Right lobe of liver (tissue), 6 donors: Measurements from ENCODE around the gene ZSWIM5. TPM values are rescaled to one million over a fixed set of nuclear protein-coding genes. Genes with fewer than 3 reads are reported as not detected.
"Not testable (repeated sequence)": the region's sequence is repeated elsewhere in the genome, so short reads cannot be mapped to it uniquely, and the experiment has no call there.

ENCODE experiments used
- ATAC-seq, 4 donors: fragments of 200-7000 bp; cut with Tn5 transposase; one replicate each; pipeline ENCODE4 v1.9.1; 2020; ENCODE audit warnings: mild to moderate bottlenecking in 4 of 4, moderate library complexity in 4 of 4
- DNase-seq, 3 donors: peaks; one replicate each; pipeline ENCODE4 v3.0.0-alpha.2; 2020
- H3K27ac ChIP-seq, 3 donors: fragments of 200-600 bp; one replicate each; pipeline ENCODE4 v1.8.0; 2022
- H3K27me3 ChIP-seq, 2 donors: fragments of 200-600 bp; one replicate each; pipeline ENCODE4 v1.8.0; 2022
- H3K36me3 ChIP-seq, 4 donors: fragments of 200-600 bp; sonication (generic) in 1 of 4; one replicate each; pipeline versions ENCODE4 v1.5.1 to v1.8.0; 2017 to 2022; ENCODE audit warnings: control low read depth in 1 of 4
- H3K4me1 ChIP-seq, 4 donors: fragments of 200-600 bp; sonication (generic) in 1 of 4; one replicate each; pipeline versions ENCODE4 v1.5.1 to v1.8.0; 2017 to 2022; ENCODE audit warnings: control low read depth in 1 of 4
- H3K4me3 ChIP-seq, 3 donors: fragments of 200-600 bp; one replicate each; pipeline ENCODE4 v1.8.0; 2022
- H3K9me3 ChIP-seq, 4 donors: fragments of 200-600 bp; sonication (generic) in 1 of 4; one replicate each; pipeline versions ENCODE4 v1.5.1 to v1.8.0; 2017 to 2022; ENCODE audit warnings: control low read depth in 1 of 4
- CTCF ChIP-seq, 4 donors: fragments of 200-600 bp in 3 of 4; fragments of 450-650 bp in 1 of 4; IDR thresholded peaks; one replicate each; pipeline versions ENCODE4 v1.5.1 to v1.8.0; 2016 to 2022; ENCODE audit warnings: antibody characterized with exemption in 4 of 4, mild to moderate bottlenecking in 2 of 4
- POLR2A ChIP-seq: fragments of 450-650 bp; IDR thresholded peaks from one replicate; pipeline ENCODE4 v1.6.1; 2017; ENCODE audit warnings: antibody characterized with exemption, mild to moderate bottlenecking
- WGBS: methylation state at CpG from one replicate; pipeline ENCODE4 v1.1.6; 2018; ENCODE audit warnings: low coverage, low lambda C conversion rate; ENCODE audit not compliant: insufficient coverage; ENCODE audit errors: missing lambda C conversion rate; 5-methylcytosine and 5-hydroxymethylcytosine counted together
- intact Hi-C, 2 donors: fragments of 100-400 bp; cut with DNase I; formaldehyde crosslinking; loops; one replicate each; pipeline versions ENCODE4 v1.11.2 to v1.14.1; 2022
- total RNA-seq, 6 experiments: library from RNA; depleted of rRNA in 2 of 6; stranded (reverse); fragments of >200 nt in 2 of 6; fragmentation: NEBNext Ultra II Directional in 3 of 6; extraction: Animal tissue kit (Norgen Biotek cat#: 25700) in 3 of 6; gene quantifications; one replicate each; pipeline versions ENCODE4 v1.1.0 to v1.2.4, GENCODE V29; 2016 to 2023
- donor health status: DM: no; HTN: yes; CAD: no.
- donor health status: DM: no; HTN: no; CAD: no.
- donor health status: DM: no; HTN: no; CAD: no.
- donor health status: DM: no; HTN: yes; CAD: no.
- donor health status: DM: no; HTN: yes; CAD: no.

The ZSWIM5 gene
- total RNA-seq, 6 experiments from 2014 or later = 0.18 to 0.46 (median 0.31) TPM

GRCh38 chr1:45162041-45163035 is 44.1 kb downstream of the ZSWIM5 start:
- H3K27ac ChIP-seq, ATAC-seq, DNase-seq, H3K4me1 ChIP-seq, intact Hi-C loops, H3K9me3 ChIP-seq, H3K4me3 ChIP-seq, H3K36me3 ChIP-seq, H3K27me3 ChIP-seq: not testable (repeated sequence)
- 90% methylated on average over 4 of the region's 14 CpGs for WGBS

GRCh38 chr1:45155957-45156356 is 50.4 kb downstream of the ZSWIM5 start:
- no peaks in the 10 kb centered on the region for H3K4me1 ChIP-seq
- DNase-seq = no peak
- TF ChIP-seq CTCF (IDR thresholded peaks at IDR 0.05) (no peak), POLR2A (no peak)
- no peak for ATAC-seq
- H3K4me3 ChIP-seq = no peak overlapping the region
- H3K9me3 ChIP-seq = no peaks in the 10 kb centered on the region
- intact Hi-C loops = no loop called here
- H3K27ac ChIP-seq = no peak overlapping the region
- no peaks in the 10 kb centered on the region for H3K27me3 ChIP-seq
- no peaks in the 10 kb centered on the region for H3K36me3 ChIP-seq

- DNase-seq (no peak), ATAC-seq (no peak)
- intact Hi-C loops = no loop called here
- WGBS = 92% methylated on average over 7 of the region's 7 CpGs
- TF ChIP-seq POLR2A (no peak), CTCF (IDR thresholded peaks at IDR 0.05) (no peak)
- Histone ChIP-seq H3K9me3 (no peaks in the 10 kb centered on the region), H3K36me3 (no peaks in the 10 kb centered on the region), H3K4me3 (no peak overlapping the region), H3K27ac (no peak overlapping the region), H3K27me3 (no peaks in the 10 kb centered on the region), H3K4me1 (no peaks in the 10 kb centered on the region)
Observed at GRCh38 chr1:45155423-45155822, 51.0 kb downstream of the ZSWIM5 start.

- ATAC-seq = no peak
- TF ChIP-seq POLR2A (no peak), CTCF (IDR thresholded peaks at IDR 0.05) (no peak)
- H3K36me3 ChIP-seq = no peaks in the 10 kb centered on the region
- no peak overlapping the region for H3K27ac ChIP-seq
- intact Hi-C loops = no loop called here
- no peaks in the 10 kb centered on the region for H3K27me3 ChIP-seq
- no peaks in the 10 kb centered on the region for H3K4me1 ChIP-seq
- DNase-seq = no peak
- H3K9me3 ChIP-seq = no peaks in the 10 kb centered on the region
- no peak overlapping the region for H3K4me3 ChIP-seq
- 38% methylated on average over 3 of the region's 3 CpGs for WGBS
Observed at GRCh38 chr1:45152126-45152525, 54.3 kb downstream of the ZSWIM5 start.

GRCh38 chr1:45148209-45148825 is 58.1 kb downstream of the ZSWIM5 start:
- intact Hi-C loops = no loop called here
- ATAC-seq (no peak), DNase-seq (no peak)
- H3K27ac ChIP-seq = no peak overlapping the region
- TF ChIP-seq POLR2A = no peak
- TF ChIP-seq CTCF (IDR thresholded peaks at IDR 0.05) = no peak
- no peaks in the 10 kb centered on the region for H3K9me3 ChIP-seq
- no peak overlapping the region for H3K4me3 ChIP-seq
- no peaks in the 10 kb centered on the region for H3K4me1 ChIP-seq
- WGBS = 73% methylated on average over 1 of the region's 1 CpG
- H3K36me3 ChIP-seq = no peaks in the 10 kb centered on the region
- H3K27me3 ChIP-seq = no peaks in the 10 kb centered on the region
